Nephron (organoid): ENCODE results near the gene YY1.

Source experiments
- H3K27ac Mint-ChIP-seq, 3 experiments: 2 replicates each; pipeline ENCODE4 v1.8.0; 2020; ENCODE audit warnings: mixed read lengths in 3 of 3, mild to moderate bottlenecking in 2 of 3, moderate library complexity in 1 of 3
- H3K27me3 Mint-ChIP-seq: 2 replicates; pipeline ENCODE4 v1.8.0; 2021; ENCODE audit warnings: low read depth, mild to moderate bottlenecking, moderate library complexity, mixed read lengths
- H3K36me3 Mint-ChIP-seq: 2 replicates; pipeline ENCODE4 v1.8.0; 2020; ENCODE audit warnings: low read depth, mixed read lengths
- H3K4me1 Mint-ChIP-seq: 2 replicates; pipeline ENCODE4 v1.8.0; 2020; ENCODE audit warnings: mixed read lengths
- H3K4me3 Mint-ChIP-seq, 3 experiments: 2 replicates each; pipeline ENCODE4 v1.8.0; 2020; ENCODE audit warnings: mild to moderate bottlenecking in 3 of 3, mixed read lengths in 3 of 3, moderate library complexity in 2 of 3
- H3K9me3 Mint-ChIP-seq: 2 replicates; pipeline ENCODE4 v1.8.0; 2020; ENCODE audit warnings: mixed read lengths
- TF ChIP-seq, protein P1 (sequence below), 3 experiments: fragments of 200-600 bp; sonication (generic); IDR thresholded peaks; one replicate each; pipeline ENCODE4 v1.5.0; 2021; ENCODE audit warnings: antibody characterized with exemption in 3 of 3; ENCODE audit not compliant: unreplicated experiment in 3 of 3

YY1 gene

DNA sequence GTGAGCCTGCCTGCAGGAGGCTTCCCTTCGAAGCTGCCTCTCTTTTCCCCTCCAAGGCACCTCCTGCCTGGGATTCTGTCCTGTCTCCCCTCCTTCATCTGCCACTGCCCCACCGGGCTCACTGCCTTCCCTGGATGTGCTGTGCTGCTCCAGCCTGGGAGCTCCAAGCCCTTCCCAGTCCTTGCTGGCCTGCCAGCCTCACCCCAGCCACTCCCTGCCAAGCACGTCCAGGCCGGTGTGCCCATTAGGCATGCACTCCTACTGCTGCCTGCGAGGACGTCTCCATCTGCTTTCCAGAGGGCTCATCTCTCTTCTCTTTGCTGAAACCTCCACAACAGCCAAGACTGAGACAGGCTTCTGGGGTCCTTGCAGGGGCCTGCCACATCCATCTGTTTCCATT is 75.8 kb downstream of the YY1 start:
- TF ChIP-seq, protein P1, sequence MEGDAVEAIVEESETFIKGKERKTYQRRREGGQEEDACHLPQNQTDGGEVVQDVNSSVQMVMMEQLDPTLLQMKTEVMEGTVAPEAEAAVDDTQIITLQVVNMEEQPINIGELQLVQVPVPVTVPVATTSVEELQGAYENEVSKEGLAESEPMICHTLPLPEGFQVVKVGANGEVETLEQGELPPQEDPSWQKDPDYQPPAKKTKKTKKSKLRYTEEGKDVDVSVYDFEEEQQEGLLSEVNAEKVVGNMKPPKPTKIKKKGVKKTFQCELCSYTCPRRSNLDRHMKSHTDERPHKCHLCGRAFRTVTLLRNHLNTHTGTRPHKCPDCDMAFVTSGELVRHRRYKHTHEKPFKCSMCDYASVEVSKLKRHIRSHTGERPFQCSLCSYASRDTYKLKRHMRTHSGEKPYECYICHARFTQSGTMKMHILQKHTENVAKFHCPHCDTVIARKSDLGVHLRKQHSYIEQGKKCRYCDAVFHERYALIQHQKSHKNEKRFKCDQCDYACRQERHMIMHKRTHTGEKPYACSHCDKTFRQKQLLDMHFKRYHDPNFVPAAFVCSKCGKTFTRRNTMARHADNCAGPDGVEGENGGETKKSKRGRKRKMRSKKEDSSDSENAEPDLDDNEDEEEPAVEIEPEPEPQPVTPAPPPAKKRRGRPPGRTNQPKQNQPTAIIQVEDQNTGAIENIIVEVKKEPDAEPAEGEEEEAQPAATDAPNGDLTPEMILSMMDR (IDR thresholded peaks at IDR 0.05; ENCODE audit: unreplicated experiment in 3 of 3): no peak
- Mint-ChIP-seq H3K36me3 (no peaks in the 10 kb centered on the region), H3K27ac (no peak overlapping the region), H3K27me3 (peaks cover 6% of the 10 kb centered on the region), H3K4me3 (no peak overlapping the region), H3K9me3 (no peaks in the 10 kb centered on the region), H3K4me1 (peaks cover 25% of the 10 kb centered on the region)

DNA sequence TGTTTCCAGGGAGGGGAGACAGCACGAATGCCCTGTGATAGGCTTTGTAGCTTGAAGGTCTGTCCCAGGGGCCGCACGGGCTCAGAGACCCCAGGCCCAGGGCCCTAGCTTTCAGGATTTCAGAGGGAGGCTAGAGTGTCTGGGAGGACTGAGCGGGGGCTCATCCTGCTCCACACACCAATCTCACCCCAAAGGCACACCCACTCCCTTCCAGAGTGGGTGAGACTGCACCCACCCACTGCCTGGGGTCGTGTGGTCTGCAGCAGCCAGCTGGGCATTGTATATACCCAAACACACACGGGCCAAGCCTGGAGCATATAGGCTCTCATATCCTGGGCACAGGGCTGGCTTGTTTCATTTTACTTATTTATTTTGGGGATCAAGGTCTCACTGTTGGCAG is 78.4 kb downstream of the YY1 start:
- Mint-ChIP-seq H3K27ac (no peak overlapping the region), H3K9me3 (no peaks in the 10 kb centered on the region), H3K4me3 (no peak overlapping the region), H3K27me3 (peaks cover 10% of the 10 kb centered on the region), H3K4me1 (peaks cover 16% of the 10 kb centered on the region), H3K36me3 (no peaks in the 10 kb centered on the region)
- TF ChIP-seq, protein P1 (IDR thresholded peaks at IDR 0.05; ENCODE audit: unreplicated experiment in 3 of 3): no peak

DNA sequence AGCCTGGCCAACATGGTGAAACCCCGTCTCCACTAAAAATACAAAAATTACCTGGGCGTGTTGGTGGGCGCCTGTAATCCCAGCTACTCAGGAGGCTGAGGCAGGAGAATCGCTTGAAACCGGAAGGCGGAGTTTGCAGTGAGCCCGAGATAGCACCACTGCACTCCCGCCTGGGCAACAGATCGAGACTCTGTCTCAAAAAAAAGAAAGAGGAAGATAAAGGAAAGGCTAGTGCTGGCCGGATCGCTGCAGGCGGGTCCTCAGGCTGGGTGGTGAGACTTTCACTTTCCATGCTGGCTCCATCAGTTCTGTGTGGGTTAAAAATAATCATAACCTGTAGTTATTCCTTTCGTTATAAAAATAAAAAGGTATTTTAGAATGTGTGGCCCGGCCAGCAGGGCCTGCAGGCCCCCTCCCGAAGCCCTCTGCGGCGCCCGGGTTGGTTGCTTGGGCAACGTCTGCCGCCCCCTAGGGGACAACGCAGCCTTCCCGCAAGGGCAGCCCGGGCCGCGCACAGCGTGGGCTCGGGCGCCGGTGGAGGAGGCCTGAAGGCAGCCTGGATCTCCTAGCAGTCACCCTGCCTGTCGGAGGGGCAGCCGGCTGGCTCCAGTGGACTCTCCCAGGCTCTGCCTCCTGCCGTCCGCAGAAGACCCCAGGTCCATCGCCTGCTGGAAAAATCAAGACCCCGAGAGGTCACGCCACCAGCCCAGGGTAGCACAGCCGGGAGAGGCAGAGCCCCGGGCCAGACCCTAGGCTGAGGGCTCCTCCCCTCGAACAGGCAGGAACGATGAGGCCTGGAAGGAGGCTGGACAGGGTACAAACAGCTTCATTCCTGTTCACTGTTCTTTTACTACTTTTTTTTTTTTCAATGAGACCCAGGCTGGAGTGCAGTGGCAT is 79.2 kb downstream of the YY1 start:
- Mint-ChIP-seq H3K4me1 (peaks cover 9% of the 10 kb centered on the region), H3K27ac (no peak overlapping the region), H3K36me3 (no peaks in the 10 kb centered on the region), H3K9me3 (no peaks in the 10 kb centered on the region), H3K27me3 (peaks cover 10% of the 10 kb centered on the region), H3K4me3 (no peak overlapping the region)
- TF ChIP-seq, protein P1 (IDR thresholded peaks at IDR 0.05; ENCODE audit: unreplicated experiment in 3 of 3): peak; percentile 49 to 68 (median 51)

DNA sequence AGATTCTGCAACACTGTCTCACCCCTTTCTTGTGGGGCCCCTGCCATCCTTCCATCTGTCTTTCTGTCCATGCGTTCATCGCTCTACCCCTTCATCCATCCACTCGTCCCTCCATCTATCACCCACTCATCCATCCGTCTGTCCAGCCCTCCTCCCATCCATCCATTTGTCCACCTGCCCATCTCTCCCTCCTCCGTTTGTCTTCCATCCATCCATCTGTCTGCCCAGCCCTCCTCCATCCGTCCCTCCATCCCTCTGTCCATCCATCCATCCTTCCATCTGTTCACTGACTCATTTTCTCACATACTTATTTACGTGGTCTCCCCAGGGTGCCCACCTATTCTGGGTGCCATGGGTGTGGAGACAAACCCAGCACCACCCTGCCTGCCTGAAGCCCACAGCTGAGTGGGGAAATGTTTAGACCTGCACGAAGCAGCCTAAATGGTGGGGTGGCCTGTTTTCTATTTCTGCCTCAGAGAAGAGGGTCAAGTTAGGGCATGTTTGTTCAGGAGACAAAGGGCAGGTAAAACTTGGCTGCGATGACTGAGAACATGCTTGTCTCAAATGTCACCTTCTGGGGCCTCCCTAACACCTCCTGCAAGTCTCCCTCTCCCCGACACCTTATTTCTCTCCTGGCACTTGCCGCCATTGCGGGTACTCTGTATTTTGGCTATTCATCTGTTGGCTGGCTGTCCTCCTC is 81.4 kb downstream of the YY1 start:
- TF ChIP-seq, protein P1 (IDR thresholded peaks at IDR 0.05; ENCODE audit: unreplicated experiment in 3 of 3): no peak

DNA sequence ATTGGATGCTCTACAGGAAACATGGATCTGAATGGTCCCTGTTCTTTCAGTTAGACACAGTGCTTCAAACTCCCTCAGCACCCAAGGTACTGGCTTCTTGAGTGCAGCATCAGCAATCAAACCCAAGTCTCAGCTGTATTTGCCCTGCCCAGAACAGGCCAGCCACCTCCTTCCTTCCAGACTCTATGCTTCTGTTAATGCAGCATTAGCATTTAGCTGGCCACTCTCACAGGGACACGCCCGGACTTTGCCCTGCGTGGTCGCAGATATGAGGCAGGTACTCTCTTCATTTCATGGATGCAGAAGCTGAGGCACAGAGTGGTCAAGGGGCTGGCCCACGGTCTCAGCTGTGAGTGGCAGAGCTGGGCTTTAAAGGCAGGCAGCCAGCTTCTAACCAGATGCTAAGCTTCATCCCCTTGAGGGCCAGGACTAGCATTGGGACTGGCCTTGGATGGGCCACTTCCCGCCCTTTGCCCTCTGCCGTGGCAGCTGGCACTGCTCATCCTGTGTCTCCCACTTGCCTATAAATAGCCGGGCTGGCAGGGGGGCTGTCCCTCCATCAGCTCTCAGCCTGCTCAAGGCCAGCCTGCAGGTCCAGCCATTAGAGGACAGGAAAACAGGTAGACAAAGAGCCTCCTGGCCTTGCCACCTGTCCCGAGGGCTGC is 82.7 kb downstream of the YY1 start:
- Mint-ChIP-seq H3K9me3 (no peaks in the 10 kb centered on the region), H3K27ac (no peak overlapping the region), H3K4me1 (no peaks in the 10 kb centered on the region), H3K27me3 (peaks cover 4% of the 10 kb centered on the region), H3K4me3 (no peak overlapping the region), H3K36me3 (no peaks in the 10 kb centered on the region)
- TF ChIP-seq, protein P1 (IDR thresholded peaks at IDR 0.05; ENCODE audit: unreplicated experiment in 3 of 3): no peak

More for the DNA sequence above, 81.4 kb downstream of the YY1 start:
- Mint-ChIP-seq H3K27ac (no peak overlapping the region), H3K36me3 (no peaks in the 10 kb centered on the region), H3K4me3 (no peak overlapping the region), H3K4me1 (no peaks in the 10 kb centered on the region), H3K9me3 (no peaks in the 10 kb centered on the region), H3K27me3 (peaks cover 4% of the 10 kb centered on the region)
